Measurements from ENCODE around the gene MED16.
"Not testable (repeated sequence)": the region's sequence is repeated elsewhere in the genome, so short reads cannot be mapped to it uniquely, and the experiment has no call there.

Gene MED16

GRCh38 chr19:829129-829758, 63.7 kb downstream of the MED16 start:
- DNase-seq (ENCODE audit: low read depth) = no peak

DNA sequence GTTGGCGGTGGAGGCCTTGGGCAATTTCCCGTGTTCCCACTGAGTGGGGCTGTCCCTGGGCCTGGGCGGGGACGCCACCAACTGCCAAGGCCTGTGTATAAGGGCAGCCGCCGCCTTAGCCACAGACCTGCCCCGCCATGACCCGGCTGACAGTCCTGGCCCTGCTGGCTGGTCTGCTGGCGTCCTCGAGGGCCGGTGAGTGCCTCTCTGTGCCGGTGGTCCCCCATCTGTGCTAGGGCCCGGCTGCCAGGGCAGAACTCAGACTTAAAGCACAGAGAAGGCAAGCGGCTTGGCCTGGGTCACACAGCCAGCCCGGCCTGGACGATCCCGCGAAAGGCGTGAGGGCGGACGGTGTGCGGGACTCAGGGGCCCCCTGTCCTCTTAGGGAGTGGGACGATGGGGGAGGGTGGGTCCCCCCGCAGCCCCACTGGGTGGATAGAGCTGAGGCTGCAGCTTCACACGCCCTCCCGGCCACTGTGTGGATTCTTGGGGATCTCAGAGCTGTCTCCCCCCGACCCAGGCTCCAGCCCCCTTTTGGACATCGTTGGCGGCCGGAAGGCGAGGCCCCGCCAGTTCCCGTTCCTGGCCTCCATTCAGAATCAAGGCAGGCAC, 65.2 kb downstream of the MED16 start, which contains the start of gene AZU1:
TSS of gene AZU1 (plus strand) at position 128 of the 612 bp plus-strand sequence. CDS start at position 138, 10 bp downstream.
- no peak for DNase-seq (ENCODE audit: low read depth)

- DNase-seq (ENCODE audit: low read depth) = no peak
These were observed 65.7 kb downstream of the MED16 start for GRCh38 chr19:827314-827709.

DNA sequence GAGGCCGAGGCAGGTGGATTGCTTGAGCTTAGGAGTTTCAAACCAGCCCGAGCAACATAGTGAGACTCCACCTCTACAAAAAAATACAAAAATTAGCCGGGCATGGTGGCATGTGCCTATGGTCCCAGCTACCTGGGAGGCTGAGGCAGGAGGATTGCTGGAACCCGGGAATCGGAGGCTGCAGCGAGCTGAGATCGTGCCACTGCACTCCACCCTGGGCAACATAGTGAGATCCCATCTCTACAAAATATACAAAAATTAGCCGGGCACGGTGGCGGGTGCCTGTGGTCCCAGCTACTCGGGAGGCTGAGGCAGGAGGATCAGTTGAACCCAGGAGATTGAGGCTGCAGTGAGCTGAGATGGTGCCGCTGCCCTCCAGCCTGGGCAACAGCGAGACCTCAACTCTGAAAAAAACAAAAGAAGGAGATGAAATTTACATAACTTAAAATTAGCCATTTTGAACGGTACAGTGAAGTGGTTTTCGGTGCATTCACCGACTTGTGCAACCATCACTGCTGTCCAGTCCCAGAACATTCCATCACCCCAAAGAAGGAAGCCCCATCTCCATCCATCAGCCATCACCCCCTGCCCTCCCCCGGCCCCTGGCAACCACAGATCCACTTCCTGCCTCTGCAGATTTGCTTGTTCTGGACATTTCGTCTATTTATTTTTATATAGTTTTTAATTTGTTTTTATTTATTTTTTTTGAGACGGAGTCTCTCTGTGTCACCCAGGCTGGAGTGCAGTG, 66.9 kb downstream of the MED16 start:
- no peak for DNase-seq (ENCODE audit: low read depth)

DNA sequence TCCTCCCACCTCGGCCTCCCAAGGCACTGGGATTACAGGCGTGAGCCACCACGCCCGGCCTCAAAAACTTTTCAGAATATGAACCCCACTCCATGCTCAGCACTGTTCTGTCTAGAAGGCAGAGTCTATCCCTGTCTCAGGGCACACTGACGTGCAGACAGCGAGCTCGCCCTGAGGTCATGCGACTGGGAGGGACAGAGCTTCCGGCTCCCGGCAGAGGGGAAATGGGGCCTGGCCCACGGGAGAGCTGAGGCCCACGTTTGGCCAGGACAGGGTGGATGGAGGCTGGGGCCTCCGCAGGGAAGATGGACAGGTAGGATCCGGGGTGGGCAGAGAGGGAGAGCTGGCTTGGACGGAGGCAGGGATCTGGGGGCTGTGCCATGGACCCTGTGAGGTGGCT, 68.1 kb downstream of the MED16 start:
- DNase-seq (ENCODE audit: low read depth) = no peak

DNA sequence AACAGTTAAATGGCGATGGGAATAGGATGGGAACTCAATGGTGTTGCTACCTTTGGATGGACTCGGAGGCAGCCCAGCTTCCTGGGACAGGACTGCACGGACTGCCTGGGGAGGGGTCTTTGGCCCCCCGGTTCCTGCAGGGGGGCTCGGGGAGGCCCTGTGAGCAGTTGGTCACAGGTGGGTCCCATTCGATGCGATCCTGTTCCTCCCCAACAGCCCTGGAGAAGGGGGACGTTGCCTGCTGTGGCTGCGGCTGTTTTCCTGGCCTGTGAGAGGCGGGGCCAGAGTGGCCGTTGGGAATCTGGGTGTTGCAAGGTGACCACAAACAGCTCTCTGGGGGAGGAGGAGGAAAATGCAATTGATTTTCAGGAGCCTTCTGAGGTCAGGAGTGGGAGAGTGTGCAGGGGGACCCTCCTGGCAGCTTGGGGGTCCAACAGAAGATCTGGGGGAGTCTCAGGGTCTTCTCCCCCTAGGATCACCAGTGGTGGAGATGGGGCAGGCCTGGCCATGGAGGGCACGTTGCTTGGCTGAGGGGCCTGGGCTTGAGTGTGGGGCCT, 69.3 kb downstream of the MED16 start:
- no peak for DNase-seq (ENCODE audit: low read depth)

DNA sequence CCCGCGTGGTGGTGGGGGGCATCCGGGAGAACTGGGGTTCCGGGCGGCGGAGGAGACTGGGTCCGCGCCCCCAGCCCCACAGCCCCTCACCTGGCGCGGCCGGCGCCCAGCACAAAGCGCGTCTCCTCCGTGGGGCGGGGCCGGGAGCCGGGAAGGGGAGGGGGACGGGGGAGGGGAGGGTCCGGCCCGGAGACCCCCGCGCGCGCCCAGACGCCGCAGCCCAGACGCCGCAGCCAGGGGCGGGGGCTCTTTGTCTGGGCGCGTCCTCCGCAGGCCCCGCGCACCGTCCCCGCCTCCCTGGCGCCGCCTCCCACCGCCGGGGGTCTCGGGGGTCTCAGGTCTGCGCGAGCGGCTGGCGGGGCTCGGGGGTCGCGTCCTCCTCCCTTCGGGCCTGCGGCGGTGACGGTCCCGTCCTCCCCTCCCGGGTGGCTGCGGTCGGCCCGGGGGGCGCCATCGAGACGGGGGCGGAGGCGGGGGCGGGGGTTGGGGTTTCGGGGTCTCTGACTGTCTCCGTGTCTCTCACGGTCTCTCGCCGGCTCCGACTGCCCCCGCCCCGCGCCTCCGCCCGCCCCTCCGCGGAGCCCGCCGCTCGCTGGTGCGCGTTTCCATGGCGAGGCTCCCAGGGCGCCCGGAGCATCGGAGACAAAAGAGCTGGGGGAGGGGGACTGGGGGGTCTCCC, 71.0 kb downstream of the MED16 start, which contains the start of gene PLPPR3:
TSS of gene PLPPR3 (minus strand) at position 131 of the 679 bp plus-strand sequence. CDS start 396 bp downstream, outside the sequence.
- no peak for DNase-seq (ENCODE audit: low read depth)

DNA sequence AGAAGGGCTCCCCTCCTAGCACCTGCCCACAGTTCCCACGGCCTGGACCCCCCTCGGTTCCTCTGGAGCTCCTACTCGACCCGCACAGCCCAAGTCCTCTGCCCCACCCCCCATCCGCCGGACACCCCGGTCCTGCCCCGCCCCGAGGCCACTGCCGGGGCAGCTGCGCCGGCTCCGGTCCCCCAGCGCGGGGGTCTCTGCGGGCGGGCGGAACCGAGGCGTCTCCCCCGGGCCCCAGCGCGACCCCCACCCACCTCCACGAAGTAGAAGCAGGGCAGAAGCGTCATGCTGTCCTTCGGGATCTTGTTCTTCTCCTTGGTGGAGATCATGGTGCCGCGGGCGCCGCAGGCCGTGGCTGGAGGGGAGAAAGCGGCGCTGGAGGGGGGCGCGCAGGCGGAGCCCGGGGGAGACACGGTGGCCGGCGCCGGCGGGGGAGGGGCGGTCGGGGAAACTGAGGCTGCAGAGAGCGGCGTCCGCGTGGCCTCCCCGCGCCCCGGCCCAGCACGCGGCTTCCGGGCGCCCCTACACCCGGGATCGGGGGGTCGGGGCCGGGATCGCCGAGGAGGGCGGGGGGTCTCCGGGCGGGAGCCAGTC, 71.7 kb downstream of the MED16 start:
- no peak for DNase-seq (ENCODE audit: low read depth)

GRCh38 chr19:820212-820611, 72.8 kb downstream of the MED16 start:
- not testable (repeated sequence) for DNase-seq (ENCODE audit: low read depth)

Data from stimulated activated CD8-positive, alpha-beta memory T cell treated with anti-CD3 and anti-CD28 coated beads, Interleukin-4, amount 100 ng/mL, for 24 hours (primary cell).